ENCODE results near the gene LRRC45. TPM values are rescaled to one million over a fixed set of nuclear protein-coding genes. Genes with fewer than 3 reads are reported as not detected.

The LRRC45 gene
- total and polyA plus RNA-seq, 9 of the 15 experiments (the other 6 are each of a cell fraction or from before 2014, with no cell fraction given): 3.5 to 21.5 (median 11.2) TPM; not detected in 2

DNA sequence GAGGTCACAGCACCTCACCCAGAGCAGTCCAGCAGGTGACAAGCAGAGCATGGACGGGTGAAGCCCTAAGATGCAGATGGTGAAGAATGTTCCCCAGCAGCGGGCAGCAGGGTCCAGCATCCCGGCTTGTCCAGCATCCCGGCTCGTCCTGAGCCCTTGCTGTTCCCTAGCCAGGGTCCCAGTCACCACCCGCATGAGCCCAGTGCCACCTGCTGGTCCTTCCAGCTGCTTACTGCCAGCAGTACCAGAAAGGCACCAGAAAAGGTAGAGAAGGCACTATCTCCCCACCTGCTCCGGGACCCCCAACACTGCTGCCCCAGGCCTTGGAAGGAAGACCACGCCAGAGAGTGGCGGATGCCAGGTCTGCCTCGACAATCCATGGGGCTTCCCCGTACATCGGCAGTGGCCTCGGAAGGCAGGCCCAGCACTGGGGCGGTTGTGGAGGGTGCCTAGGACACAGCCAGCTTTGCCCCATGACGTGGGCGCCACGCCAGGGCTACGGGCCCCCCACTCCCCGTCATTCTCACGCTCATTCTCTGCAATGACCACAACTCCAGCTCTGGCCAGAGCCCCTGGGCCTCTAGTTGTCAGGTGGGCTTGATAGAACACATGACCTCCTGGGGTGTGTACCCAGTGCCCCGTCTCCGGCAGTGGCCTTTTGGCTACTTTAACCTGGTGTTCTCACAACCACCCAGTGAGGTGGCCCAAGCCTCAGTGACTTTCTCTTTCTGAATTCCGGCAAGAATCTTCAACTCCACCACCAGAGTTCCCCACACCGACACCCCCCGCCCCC is 1.8 kb upstream of the LRRC45 start (continued):
- TF ChIP-seq, protein P1, sequence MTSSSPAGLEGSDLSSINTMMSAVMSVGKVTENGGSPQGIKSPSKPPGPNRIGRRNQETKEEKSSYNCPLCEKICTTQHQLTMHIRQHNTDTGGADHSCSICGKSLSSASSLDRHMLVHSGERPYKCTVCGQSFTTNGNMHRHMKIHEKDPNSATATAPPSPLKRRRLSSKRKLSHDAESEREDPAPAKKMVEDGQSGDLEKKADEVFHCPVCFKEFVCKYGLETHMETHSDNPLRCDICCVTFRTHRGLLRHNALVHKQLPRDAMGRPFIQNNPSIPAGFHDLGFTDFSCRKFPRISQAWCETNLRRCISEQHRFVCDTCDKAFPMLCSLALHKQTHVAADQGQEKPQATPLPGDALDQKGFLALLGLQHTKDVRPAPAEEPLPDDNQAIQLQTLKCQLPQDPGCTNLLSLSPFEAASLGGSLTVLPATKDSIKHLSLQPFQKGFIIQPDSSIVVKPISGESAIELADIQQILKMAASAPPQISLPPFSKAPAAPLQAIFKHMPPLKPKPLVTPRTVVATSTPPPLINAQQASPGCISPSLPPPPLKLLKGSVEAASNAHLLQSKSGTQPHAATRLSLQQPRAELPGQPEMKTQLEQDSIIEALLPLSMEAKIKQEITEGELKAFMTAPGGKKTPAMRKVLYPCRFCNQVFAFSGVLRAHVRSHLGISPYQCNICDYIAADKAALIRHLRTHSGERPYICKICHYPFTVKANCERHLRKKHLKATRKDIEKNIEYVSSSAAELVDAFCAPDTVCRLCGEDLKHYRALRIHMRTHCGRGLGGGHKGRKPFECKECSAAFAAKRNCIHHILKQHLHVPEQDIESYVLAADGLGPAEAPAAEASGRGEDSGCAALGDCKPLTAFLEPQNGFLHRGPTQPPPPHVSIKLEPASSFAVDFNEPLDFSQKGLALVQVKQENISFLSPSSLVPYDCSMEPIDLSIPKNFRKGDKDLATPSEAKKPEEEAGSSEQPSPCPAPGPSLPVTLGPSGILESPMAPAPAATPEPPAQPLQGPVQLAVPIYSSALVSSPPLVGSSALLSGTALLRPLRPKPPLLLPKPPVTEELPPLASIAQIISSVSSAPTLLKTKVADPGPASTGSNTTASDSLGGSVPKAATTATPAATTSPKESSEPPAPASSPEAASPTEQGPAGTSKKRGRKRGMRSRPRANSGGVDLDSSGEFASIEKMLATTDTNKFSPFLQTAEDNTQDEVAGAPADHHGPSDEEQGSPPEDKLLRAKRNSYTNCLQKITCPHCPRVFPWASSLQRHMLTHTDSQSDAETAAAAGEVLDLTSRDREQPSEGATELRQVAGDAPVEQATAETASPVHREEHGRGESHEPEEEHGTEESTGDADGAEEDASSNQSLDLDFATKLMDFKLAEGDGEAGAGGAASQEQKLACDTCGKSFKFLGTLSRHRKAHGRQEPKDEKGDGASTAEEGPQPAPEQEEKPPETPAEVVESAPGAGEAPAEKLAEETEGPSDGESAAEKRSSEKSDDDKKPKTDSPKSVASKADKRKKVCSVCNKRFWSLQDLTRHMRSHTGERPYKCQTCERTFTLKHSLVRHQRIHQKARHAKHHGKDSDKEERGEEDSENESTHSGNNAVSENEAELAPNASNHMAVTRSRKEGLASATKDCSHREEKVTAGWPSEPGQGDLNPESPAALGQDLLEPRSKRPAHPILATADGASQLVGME (CRISPR knock-in tag; IDR thresholded peaks at IDR 0.05): no peak
- TF ChIP-seq, protein P2, sequence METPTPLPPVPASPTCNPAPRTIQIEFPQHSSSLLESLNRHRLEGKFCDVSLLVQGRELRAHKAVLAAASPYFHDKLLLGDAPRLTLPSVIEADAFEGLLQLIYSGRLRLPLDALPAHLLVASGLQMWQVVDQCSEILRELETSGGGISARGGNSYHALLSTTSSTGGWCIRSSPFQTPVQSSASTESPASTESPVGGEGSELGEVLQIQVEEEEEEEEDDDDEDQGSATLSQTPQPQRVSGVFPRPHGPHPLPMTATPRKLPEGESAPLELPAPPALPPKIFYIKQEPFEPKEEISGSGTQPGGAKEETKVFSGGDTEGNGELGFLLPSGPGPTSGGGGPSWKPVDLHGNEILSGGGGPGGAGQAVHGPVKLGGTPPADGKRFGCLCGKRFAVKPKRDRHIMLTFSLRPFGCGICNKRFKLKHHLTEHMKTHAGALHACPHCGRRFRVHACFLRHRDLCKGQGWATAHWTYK (CRISPR knock-in tag; IDR thresholded peaks at IDR 0.05): no peak
- 0 out of 2 replicates have a peak, but pooled peaks have one; percentile 24 for TF ChIP-seq DPF2 (IDR thresholded peaks at IDR 0.05)
- TF ChIP-seq DACH1 (IDR thresholded peaks at IDR 0.05; ENCODE audit: partially characterized antibody): no peak
- TF ChIP-seq CXXC5 (CRISPR knock-in tag; IDR thresholded peaks at IDR 0.05): no peak
- TF ChIP-seq, protein P3, sequence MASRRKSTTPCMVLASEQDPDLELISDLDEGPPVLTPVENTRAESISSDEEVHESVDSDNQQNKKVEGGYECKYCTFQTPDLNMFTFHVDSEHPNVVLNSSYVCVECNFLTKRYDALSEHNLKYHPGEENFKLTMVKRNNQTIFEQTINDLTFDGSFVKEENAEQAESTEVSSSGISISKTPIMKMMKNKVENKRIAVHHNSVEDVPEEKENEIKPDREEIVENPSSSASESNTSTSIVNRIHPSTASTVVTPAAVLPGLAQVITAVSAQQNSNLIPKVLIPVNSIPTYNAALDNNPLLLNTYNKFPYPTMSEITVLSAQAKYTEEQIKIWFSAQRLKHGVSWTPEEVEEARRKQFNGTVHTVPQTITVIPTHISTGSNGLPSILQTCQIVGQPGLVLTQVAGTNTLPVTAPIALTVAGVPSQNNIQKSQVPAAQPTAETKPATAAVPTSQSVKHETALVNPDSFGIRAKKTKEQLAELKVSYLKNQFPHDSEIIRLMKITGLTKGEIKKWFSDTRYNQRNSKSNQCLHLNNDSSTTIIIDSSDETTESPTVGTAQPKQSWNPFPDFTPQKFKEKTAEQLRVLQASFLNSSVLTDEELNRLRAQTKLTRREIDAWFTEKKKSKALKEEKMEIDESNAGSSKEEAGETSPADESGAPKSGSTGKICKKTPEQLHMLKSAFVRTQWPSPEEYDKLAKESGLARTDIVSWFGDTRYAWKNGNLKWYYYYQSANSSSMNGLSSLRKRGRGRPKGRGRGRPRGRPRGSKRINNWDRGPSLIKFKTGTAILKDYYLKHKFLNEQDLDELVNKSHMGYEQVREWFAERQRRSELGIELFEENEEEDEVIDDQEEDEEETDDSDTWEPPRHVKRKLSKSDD (conservative IDR thresholded peaks at IDR 0.05; ENCODE audit: low read length): no peak
- no peak for TF ChIP-seq WHSC1 (IDR thresholded peaks at IDR 0.05; ENCODE audit: low read length)
- no peak for TF ChIP-seq DIDO1 (tag; IDR thresholded peaks at IDR 0.05; ENCODE audit: low read depth)
- TF ChIP-seq, protein P4, sequence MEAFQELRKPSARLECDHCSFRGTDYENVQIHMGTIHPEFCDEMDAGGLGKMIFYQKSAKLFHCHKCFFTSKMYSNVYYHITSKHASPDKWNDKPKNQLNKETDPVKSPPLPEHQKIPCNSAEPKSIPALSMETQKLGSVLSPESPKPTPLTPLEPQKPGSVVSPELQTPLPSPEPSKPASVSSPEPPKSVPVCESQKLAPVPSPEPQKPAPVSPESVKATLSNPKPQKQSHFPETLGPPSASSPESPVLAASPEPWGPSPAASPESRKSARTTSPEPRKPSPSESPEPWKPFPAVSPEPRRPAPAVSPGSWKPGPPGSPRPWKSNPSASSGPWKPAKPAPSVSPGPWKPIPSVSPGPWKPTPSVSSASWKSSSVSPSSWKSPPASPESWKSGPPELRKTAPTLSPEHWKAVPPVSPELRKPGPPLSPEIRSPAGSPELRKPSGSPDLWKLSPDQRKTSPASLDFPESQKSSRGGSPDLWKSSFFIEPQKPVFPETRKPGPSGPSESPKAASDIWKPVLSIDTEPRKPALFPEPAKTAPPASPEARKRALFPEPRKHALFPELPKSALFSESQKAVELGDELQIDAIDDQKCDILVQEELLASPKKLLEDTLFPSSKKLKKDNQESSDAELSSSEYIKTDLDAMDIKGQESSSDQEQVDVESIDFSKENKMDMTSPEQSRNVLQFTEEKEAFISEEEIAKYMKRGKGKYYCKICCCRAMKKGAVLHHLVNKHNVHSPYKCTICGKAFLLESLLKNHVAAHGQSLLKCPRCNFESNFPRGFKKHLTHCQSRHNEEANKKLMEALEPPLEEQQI (IDR thresholded peaks at IDR 0.05): no peak
- TF ChIP-seq SREBF1 (IDR thresholded peaks at IDR 0.05; ENCODE audit: borderline replicate concordance, low read depth, low read length): no peak
- no peak for TF ChIP-seq NFXL1 (CRISPR knock-in tag; IDR thresholded peaks at IDR 0.05)
- no peak for TF ChIP-seq NFE2 (IDR thresholded peaks at IDR 0.05; ENCODE audit: low read depth)
- no peak for TF ChIP-seq CCAR2 (IDR thresholded peaks at IDR 0.05; ENCODE audit: low read depth, low read length)
- TF ChIP-seq ZNF212 (CRISPR knock-in tag; IDR thresholded peaks at IDR 0.05): no peak
- TF ChIP-seq ZFX (CRISPR knock-in tag; IDR thresholded peaks at IDR 0.05): 0 out of 2 replicates have a peak, but pooled peaks have one; percentile 16
- peak; percentile 20 for TF ChIP-seq EGR1 (conservative IDR thresholded peaks at IDR 0.05)
- peak; percentile 23; the same call in 1 of the 2 replicates for TF ChIP-seq CREM (IDR thresholded peaks at IDR 0.05; ENCODE audit: low read depth)
